Erythroblast (primary cell): Measurements from ENCODE around the gene NPM3.

Experiments
- GATA1 ChIP-seq: IDR thresholded peaks from 2 replicates; pipeline ENCODE4 v1.6.1; 2011; ENCODE audit warnings: low read depth, mild to moderate bottlenecking, control low read depth, low read length, moderate library complexity
- POLR2A ChIP-seq: IDR thresholded peaks from 2 replicates; pipeline ENCODE4 v1.6.1; 2011; ENCODE audit warnings: mild to moderate bottlenecking, low read length

DNA sequence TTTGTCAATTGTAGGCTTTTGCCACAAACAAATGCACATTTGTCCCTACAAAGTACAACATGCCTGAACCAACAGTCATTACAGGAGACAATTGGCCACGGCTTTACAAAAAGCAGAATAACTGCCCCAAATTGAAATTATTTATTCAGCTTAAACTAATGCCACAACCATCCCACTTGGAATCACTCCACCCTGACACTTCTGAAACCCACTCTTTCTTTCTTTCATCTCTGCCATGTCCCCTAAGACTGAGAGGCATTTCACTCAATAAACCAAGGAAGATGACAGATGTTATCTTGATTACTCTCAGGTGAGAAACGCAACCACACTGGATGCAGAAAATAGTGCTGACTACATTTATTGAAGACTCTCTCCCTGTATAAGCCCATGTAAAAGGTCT is 2.6 kb upstream of the NPM3 start:
- no peak for TF ChIP-seq POLR2A
- TF ChIP-seq GATA1, result no peak
